Middle frontal gyrus (tissue), 1 donor: ENCODE measurements around the gene JAZF1.
"Not testable (repeated sequence)": the region's sequence is repeated elsewhere in the genome, so short reads cannot be mapped to it uniquely, and the experiment has no call there.

ENCODE experiments used
- DNase-seq: peaks from one replicate; pipeline ENCODE4 v3.0.0-alpha.2; 2015; ENCODE audit warnings: low spot score; ENCODE audit errors: extremely low spot score

JAZF1 gene

DNA sequence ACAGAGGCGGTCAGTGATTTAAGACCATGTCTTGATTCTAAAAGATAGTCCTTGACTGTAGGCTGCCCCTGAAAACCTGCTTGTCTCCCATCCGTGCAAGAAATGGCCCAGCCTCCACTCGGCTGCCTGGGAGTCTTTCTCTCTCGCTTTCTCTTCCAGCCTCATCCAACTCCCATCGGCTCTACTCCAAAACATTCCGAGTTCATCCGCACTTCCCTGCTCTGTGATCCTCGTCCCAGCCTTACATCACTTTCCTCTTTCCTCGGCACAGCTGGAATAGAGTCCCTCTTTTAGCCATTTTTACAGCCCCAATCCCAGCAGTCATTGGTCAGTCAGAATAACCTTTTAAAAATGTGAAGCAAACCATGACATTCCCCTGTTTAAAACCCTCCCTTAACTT, 305.5 kb downstream of the JAZF1 start:
- no peak for DNase-seq

DNA sequence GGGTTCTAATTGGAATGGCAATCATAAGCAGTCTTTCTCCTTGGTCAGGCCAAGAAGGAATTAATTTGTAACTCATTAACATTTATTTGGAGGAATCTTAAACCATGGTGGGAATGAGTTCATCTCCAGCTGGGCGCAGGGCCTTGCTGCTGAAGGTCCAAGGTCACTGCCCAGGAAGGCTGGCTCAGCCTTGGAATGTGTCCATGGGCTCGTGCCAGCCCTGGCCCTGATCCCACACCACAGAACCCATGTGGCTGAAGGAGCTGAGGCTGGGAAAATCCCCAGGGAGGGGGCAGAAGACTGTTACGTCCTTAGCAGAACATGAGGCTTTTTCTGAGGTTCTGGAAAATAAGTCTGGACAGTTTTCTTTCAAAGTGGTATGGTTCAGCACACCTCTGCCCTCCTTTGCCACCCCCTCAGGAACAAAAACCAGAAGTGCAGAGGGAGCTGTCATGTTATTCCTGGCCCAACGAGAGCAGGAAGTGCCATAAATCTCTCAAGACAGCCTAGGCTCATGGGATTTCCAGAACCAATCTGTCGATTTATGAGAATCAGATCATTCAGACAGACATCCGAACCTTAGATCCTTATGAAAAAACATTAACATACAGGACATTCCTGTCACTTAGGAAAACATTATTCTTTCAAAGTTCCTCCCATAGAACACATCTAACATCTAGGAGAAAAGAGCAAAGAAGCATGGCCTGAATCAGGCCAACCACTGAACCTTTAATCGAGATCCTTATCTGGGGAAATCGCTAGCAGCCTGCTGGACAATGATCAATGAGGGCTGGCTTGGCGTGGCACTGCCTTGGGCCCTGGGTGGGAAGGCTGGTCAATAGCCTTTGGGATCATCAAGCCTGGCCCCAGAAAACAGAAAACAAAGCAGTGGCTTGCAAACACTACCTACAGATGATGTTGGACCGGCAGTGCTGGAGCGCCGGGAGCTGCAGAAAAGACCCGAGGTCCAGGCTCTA, 306.3 kb downstream of the JAZF1 start:
- DNase-seq = no peak

DNA sequence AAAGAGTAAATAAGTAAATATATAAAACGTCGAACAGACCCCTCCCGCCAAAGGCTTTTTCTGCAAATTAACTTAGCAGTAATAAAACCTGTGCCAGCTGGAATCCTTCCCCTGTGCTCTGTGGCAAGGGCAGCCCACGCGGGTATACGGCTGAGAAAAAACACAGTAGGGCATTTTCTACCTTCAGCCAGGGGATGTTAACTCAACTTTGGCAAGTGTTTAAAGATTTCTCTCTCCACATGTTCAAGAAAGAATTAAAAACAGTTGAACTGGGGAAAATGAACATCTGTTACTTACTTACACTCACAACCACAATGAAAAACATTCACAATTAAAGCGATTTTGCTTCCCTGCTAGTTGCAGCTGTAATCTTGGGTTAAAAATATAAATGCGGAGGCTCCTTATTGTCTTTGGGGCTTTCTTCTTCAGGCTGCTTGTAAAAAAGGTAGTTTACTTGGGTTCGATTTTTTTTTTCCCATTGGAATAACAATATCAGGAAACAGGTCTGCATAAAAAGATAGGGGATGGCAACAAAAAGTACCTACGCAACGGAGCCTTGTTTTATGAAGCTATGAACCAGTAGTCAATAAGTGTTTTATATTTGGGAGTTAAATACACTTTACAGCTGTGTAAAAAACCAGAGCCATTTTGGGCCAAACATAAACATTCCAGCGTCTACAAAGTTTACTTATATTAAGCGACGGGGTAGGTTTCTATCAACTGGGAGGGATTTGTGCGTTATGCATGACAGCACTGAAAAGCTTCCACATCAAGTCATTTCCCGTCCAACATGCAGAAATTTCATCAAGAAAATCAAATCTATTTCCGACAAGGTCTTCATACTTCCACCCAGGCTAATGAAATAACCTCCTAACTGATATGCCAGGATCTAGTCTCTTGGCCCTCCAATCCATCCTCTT, 308.0 kb downstream of the JAZF1 start:
- no peak for DNase-seq

DNA sequence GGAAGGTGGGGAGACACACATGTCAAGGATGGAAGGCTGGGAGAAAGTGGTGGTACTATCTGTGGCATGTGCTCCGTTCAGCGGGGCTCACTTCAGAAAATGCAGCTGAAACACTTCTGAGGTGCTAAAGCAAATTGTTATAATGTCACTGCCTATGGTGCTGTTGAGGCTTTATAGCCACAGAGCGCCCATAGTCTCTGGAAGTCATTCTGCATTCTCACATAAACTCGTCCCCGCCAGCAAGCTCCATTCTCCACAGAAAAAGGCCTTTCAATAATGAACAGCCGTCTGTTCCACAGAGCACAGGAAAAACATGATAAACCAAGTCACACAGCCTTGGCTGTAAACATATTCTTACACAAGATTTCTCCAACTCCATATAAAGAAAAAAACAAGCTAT, 308.7 kb downstream of the JAZF1 start:
- DNase-seq = no peak

DNA sequence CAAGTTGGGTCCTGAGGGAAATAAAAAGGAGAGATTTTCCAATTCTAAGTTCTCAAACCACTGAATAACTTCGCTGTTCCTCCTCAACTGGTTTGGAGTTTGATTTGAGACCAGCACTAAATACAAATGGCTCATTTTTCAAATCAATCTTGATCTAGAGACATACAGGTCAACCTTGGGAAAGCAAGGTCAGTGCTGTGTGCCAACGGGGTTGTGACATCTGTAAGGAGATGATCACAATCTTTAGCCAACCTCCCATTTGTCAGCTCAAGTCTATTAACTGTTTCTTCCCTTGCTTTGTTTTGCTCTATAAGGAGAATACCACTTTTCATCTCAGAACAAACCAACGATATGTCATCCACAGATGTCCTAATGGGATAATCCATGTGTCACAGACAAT, 309.5 kb downstream of the JAZF1 start:
- no peak for DNase-seq

DNA sequence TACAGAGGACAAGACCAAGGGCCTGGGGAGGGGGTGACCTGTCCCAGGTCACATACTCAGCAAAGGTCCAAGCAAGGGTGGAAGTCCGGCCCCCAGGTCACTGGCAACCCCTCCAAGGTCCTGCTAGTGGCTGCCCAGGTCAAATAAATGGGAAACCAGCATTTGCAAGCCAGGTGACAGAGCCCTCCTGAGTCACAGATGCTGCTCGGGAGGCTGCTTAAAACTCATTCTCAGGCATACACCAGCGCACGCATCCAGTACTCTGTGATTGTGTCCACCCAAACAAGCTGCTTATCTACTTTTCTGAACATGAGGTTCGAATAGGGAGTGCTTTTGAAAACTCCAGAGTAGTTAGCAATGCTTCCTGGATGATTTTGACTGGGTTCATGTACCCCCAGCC, 310.0 kb downstream of the JAZF1 start:
- no peak for DNase-seq

DNA sequence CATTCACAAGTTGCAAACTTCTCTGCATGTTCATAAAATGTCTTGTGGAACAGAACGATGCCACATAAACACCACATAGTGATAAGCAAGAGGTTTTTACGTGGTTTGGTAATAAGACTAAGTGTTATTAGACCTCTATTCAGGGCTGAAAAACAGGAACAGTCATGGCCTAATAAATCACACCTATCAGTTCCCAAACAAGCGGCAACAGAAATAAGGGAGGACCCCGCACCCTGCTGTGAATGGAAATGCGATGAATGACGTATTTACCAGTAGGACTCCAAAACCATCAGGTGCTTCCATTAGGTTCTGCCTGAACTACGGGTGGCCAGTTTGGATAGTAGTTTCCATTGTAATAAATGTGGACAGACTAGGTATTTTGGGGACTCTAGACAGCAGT, 311.5 kb downstream of the JAZF1 start:
- DNase-seq = no peak

DNA sequence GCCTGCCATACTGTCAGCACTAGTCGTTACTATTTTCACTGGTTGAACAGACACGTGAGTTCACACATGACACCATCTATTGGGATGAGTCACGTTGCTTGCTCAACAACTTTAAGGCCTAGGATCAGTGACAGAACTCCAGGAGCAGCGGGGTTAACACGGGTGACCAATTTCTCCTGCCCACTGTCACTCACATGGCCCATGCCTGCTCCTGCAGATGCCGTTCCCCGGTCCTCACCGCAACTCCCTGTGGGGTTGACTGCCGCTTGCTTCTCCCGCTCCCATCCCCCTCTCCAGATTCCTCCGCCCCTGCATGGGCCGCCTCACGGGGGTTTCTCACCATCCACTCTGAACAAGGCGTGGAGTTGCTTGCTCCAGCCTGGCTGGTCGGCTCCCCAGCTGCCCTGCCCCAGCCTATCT, 312.5 kb downstream of the JAZF1 start:
- DNase-seq = no peak

DNA sequence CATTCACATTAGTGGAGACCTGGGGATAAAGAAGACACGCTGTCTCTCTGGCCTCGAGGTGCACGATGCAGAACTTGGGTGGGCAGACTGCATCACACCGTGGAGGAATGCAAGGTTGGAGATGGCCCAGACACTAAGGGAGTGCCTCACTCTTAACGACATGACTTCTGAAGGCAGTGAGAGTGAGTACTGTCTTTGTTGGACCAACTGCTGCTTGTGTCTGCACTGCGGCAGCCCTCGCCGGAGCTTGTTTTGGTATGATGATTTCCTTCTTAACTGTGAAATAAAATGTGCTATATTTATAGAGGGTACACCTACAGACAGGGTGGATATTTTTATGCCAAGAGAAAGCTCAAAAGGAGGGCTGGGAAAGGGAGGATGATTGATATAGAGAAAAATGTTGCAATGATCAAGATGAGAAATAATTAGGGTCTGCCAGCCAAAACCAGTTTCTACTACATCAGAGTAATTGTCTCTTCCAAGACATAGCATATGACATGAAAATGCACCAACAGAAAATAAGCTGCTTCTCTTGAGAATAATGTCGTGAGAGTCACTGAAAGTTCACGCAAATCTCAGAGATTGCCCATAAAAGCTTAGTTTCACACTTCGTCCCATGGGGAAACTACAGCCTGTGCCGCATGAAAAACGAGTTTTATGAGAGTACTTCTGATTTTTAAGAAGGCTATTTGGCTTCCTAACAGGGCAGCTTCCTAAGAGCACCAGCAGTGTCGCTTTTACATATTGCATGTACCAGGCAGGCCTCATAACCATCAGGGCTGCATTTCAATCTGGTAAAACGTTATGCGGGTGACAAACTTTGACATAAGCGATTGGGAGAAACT, 313.5 kb downstream of the JAZF1 start:
- no peak for DNase-seq

DNA sequence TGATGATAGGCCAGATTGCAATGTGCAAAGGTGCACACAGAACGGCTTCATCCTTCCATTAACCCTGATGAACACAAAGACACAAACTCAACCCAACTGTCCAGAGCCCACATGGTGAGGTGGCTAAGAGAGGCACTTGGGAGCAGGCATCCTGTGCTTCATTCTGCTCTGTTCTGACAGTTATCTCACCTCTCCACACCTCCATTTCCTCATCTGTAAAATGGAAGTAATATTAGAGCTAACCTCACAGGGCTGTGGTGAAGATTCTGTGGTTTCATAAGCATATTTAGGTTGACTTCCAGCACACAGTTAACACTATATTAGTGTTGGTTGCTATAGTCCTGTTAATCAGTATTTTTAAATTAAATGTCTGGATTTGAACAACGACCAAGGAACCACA, 314.3 kb downstream of the JAZF1 start:
- no peak for DNase-seq

DNA sequence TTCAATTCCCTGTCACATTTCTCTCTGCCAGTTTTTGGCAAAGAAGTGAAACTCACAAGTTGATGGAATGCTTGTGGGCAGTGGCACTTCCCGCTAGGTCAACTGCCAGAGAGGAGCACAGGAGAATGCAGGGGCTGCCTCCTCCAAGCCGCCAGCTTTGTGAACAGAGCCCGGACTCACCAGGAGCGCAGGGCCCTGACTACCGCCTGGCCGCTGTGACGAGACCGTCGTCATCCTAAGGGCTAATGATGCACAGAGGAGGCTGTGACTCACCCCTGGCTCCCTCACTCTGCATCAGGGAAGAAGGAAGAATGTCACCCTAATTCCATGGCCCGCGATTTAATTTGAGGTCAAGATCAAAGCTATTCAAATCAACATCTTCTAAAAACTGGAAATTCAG, 316.7 kb downstream of the JAZF1 start:
- DNase-seq = no peak

DNA sequence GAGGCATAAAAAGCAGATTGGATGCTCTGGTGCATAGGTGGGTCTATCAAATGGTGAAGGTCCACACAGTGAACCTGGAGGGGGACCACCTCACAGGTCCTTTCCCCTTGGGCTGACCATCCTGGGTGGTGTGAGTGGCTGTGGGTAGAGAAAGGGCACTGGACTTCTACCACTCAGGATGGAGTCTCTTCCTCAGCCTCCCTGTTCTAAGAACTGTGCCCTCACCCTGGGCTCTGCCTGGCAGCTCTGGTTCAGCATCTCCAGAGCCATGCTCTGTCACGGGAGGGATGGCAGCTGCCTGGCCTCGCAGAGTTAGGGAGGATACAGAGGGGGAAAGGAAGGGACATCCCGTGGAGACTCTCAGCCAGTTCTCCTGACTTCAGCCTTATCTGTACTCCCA, 318.8 kb downstream of the JAZF1 start:
- no peak for DNase-seq

DNA sequence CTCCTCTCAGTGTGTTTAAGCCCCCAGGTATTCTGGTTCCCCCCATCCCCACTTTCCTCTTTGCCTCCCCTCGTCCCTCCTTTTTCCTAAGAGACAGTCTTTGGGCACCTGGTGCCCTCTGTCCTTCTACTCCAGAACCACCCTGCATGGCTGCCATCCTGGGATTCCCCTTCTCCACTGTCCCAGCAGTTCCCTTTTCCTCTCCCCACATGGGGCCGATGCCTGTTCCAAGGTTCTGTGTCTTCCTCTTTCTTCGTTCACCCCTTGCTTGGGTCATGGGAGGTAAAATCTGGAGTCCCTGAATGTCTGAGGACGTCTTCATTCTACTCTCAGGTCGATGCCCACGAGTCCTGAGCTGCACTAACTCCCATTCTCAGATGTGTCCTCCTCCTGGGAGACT, 319.8 kb downstream of the JAZF1 start:
- no peak for DNase-seq

DNA sequence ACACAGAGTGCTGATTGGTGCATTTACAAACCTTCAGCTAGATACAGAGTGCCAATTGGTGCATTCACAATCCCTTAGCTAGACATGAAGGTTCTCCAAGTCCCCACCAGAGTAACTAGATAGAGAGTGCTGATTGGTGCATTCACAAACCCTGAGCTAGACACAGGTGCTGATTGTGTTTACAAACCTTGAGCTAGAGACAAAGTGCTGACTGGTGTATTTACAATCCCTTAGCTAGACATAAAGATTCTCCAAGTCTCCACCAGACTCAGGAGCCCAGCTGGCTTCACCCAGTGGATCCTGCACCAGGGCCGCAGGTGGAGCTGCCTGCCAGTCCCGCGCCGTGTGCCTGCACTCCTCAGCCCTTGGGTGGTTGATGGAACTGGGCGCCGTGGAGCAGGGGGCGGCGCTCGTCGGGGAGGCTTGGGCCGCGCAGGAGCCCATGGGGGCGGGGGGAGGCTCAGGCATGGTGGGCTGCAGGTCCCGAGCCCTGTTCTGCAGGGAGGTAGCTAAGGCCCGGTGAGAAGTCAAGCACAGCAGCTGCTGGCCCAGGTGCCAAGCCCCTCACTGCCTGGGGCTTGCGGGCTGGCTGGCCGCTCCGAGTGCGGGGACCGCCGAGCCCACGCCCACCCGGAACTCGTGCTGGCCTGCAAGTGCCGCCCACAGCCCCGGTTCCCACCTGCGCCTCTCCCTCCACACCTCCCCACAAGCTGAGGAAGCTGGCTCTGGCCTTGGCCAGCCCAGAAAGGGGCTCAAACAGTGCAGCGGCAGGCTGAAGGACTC, 323.7 kb downstream of the JAZF1 start:
- DNase-seq = not testable (repeated sequence)

DNA sequence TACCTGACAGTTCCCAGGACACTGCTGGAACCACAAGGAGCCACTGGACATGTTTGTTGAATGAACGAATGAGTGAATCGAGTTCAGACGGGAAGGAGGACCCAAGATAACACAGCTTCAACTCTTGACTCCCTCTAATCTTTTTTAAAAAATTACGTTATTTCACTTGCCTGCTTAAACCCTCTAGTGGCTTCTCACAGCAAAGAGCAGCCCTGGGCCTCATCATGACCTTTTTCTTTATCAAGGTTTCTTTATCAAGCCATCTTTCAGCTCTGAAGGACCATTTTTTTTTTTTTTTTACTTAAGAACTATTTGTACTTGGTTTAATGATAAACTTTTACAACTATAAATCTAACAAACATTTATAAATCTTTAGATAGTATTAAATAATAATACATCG, 330.1 kb downstream of the JAZF1 start:
- DNase-seq = no peak

DNA sequence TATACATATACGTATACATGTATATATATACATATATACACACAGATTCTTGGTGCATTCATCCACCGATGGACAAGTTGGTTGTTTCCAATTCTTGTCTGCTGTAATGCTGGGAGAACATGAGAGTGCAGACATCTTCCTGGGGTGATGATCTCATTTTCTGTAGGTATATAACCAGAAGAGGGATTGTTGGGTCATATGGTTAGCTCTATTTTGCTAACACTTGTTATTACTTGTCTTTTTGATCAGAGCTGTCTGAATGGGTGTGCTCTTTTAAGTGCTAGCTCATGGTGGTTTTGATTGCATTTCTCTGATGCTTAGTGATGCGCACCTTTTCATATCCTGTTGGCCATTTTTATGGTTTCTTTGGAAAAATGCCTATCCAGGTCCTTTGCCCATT, 334.2 kb downstream of the JAZF1 start:
- DNase-seq = no peak

DNA sequence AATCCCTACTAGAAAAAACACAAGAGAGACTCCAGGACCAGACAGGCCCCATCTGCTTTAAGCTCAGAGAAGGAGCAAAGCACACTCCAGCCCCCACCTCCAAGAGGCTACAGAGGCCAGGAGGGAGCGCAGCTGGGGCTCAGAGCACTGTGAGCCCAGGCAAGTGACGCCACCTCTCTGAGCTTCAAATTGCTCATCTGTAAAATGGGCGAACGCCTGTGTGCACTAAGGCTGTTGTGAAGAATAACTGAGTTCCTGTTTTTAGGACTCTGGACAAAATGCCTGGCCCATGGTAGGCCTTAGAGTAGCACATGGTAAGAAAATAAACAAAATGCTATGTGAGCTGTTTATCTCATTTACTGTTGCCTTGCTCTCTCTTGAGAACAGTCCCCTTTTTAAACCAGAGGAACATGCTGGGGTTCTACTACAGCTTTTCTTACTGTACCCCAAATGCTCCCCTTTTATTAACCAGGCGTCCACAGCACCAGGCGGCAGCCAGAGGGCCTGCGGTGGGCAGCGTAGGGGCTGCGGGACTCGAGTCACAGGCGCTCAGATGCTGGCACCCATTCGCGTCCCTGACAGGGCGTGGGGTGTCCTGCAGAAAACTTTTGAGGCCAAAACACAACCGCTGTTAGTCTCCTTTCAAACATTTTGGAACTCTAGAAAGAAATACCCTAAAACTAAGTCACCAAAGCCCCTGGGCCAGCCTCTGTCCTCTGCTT, 336.9 kb downstream of the JAZF1 start:
- no peak for DNase-seq

DNA sequence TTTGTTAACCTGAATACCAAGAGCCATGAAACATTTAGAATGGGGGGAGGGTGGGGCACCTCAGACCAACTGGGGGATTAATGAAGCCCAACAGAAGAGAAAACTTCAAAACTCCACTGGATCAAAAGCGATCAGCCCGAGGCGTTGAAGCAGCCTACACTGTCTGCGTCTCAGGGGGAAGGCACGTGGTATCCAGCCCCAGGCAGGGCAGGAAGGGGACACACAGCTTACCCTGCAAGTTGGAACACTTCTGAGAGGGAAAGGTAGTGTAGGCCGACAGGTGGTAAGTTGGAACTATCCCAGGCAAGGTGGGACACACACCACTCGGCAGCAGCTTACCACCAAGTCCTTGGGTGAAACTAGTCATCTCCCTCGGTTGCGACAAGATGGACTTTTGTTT, 337.7 kb downstream of the JAZF1 start:
- DNase-seq = no peak

DNA sequence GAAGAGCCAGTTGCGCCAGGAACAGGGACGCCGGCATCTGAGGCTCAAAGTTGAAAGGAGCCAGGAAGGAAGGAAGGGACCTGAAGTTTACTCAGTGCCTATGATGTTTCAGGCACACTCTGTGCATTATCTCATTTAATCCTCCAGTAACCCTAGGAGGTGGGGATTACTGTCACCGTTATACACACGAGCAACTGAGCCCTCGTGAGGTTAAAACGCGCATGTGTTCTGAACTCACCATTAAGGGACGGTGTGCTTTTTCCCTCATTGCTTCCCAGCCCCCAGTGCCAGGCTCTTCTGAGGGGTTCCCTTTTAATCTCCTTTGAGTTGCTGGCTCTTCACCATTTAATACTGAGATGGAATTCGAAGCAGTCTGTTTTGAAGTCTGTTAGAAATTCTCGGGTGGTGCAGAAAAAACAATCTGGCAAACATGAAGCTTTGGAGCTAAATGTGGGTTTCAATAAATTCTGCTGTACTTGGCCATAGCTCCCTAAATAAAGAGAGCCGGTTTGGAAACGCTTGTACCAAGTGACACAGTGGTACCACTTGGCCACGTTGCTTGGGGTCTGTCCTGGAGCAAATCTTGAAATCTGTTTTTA, 338.4 kb downstream of the JAZF1 start:
- no peak for DNase-seq
